A549 (cell line): ENCODE measurements around the gene ADARB2. TPM values are rescaled to one million over a fixed set of nuclear protein-coding genes. Genes with fewer than 3 reads are reported as not detected.

ENCODE experiments used
- ATAC-seq, 2 experiments: fragments of 200-7000 bp in 1 of 2; fragments of >200 bp in 1 of 2; cut with Nextera tagmentation in 1 of 2; cut with Tn5 transposase in 1 of 2; 3 replicates each; pipeline versions ENCODE4 v1.8.0 to v1.9.1; 2018 to 2020; ENCODE audit warnings: mild to moderate bottlenecking in 1 of 2, moderate library complexity in 1 of 2
- CTCF ChIA-PET: fragments of 300-600 bp; sonication (Branson Sonifier 250); formaldehyde crosslinking; extraction: SDS; loops from one replicate; lab custom pipeline; 2021; ENCODE audit warnings: antibody characterized with exemption, inconsistent platforms; lab: Yijun Ruan, JAX
- POLR2A ChIA-PET: fragments of 350-600 bp; formaldehyde crosslinking; extraction: SDS; loops from one replicate; lab custom pipeline; 2021; ENCODE audit warnings: antibody characterized with exemption, inconsistent platforms; lab: Yijun Ruan, JAX
- DNase-seq, 2 experiments: peaks; one replicate each; pipeline versions ENCODE4 v3.0.0 to v3.0.0-alpha.2; 2011 to 2016; ENCODE audit warnings: low read depth in 1 of 2, low spot score in 1 of 2
- FAIRE-seq: peaks from 2 replicates; lab custom pipeline; 2011; peaks lifted over from hg19 to GRCh38; lab: Jason Lieb, UNC
- H3K27ac ChIP-seq, 2 experiments: fragments of >200 bp; sonication (Bioruptor Twin); formaldehyde crosslinking; 3 replicates each; pipeline ENCODE4 v1.5.1; 2016 to 2017
- H3K4me1 ChIP-seq: fragments of >200 bp; sonication (Bioruptor Twin); formaldehyde crosslinking; 3 replicates; pipeline ENCODE4 v1.6.1; 2016
- H3K4me2 ChIP-seq: fragments of >200 bp; sonication (Bioruptor Twin); formaldehyde crosslinking; 3 replicates; pipeline ENCODE4 v1.6.1; 2016
- H3K4me3 ChIP-seq: fragments of >200 bp; sonication (Bioruptor Twin); formaldehyde crosslinking; 3 replicates; pipeline ENCODE4 v1.5.1; 2016
- H3K9me3 ChIP-seq: fragments of >200 bp; sonication (Bioruptor Twin); formaldehyde crosslinking; 3 replicates; pipeline ENCODE4 v1.6.1; 2016
- CBX2 ChIP-seq: fragments of 200-600 bp; sonication (generic); IDR thresholded peaks from 2 replicates; pipeline ENCODE4 v1.6.1; 2016; ENCODE audit warnings: low read depth, mild to moderate bottlenecking, borderline replicate concordance
- CBX8 ChIP-seq: fragments of 200-600 bp; sonication (generic); IDR thresholded peaks from 2 replicates; pipeline ENCODE4 v1.6.1; 2016
- CHD2 ChIP-seq: fragments of 150-350 bp; IDR thresholded peaks from 2 replicates; pipeline ENCODE4 v1.6.1; 2014; ENCODE audit warnings: low read length; ENCODE audit not compliant: partially characterized antibody
- ESRRA ChIP-seq: fragments of 150-350 bp; IDR thresholded peaks from 2 replicates; pipeline ENCODE4 v1.6.1; 2014; ENCODE audit warnings: mild to moderate bottlenecking, low read length, borderline replicate concordance
- FOXS1 ChIP-seq: fragments of 250-450 bp; sonication (Bioruptor Pico); IDR thresholded peaks from 2 replicates; pipeline ENCODE4 v1.5.0; 2020; ENCODE audit warnings: mild to moderate bottlenecking, moderate library complexity
- GATA3 ChIP-seq: IDR thresholded peaks from 2 replicates; pipeline ENCODE4 v1.6.1; 2012; ENCODE audit warnings: borderline replicate concordance
- HDAC2 ChIP-seq: fragments of 200-600 bp; sonication (generic); IDR thresholded peaks from 2 replicates; pipeline ENCODE4 v1.6.1; 2016
- HOXB13 ChIP-seq: fragments of 250-450 bp; sonication (Bioruptor Pico); IDR thresholded peaks from 2 replicates; pipeline ENCODE4 v1.5.0; 2020; ENCODE audit warnings: low read depth, mild to moderate bottlenecking, moderate library complexity
- MAZ ChIP-seq: fragments of 150-350 bp; IDR thresholded peaks from 2 replicates; pipeline ENCODE4 v1.6.1; 2014; ENCODE audit warnings: antibody characterized with exemption, low read depth, low read length, borderline replicate concordance
- MYC ChIP-seq: IDR thresholded peaks from 2 replicates; pipeline ENCODE4 v1.6.1; 2012; ENCODE audit warnings: mild to moderate bottlenecking, inconsistent platforms, low read length, improper control_type of control experiment, borderline replicate concordance
- NPAS2 ChIP-seq: fragments of 250-450 bp; sonication (Bioruptor Pico); IDR thresholded peaks from 2 replicates; pipeline ENCODE4 v1.8.0; 2022; ENCODE audit warnings: mild to moderate bottlenecking, moderate library complexity, borderline replicate concordance
- RARB ChIP-seq: fragments of 250-450 bp; sonication (Bioruptor Pico); IDR thresholded peaks from 2 replicates; pipeline ENCODE4 v1.8.0; 2021; ENCODE audit warnings: mild to moderate bottlenecking, moderate library complexity
- RFX5 ChIP-seq: fragments of 450-650 bp; IDR thresholded peaks from 2 replicates; pipeline ENCODE4 v1.7.1; 2014; ENCODE audit warnings: antibody characterized with exemption, mild to moderate bottlenecking, moderate library complexity
- SMC3 ChIP-seq: fragments of >200 bp; sonication (Bioruptor Twin); formaldehyde crosslinking; IDR thresholded peaks from 3 replicates; pipeline ENCODE4 v1.6.1; 2018; ENCODE audit warnings: inconsistent platforms
- SREBF2 ChIP-seq: fragments of 450-650 bp; IDR thresholded peaks from 2 replicates; pipeline ENCODE4 v1.6.1; 2014; ENCODE audit warnings: mild to moderate bottlenecking, moderate library complexity
- TFCP2L1 ChIP-seq: fragments of 250-450 bp; sonication (Bioruptor Pico); IDR thresholded peaks from 2 replicates; pipeline ENCODE4 v1.5.0; 2021; ENCODE audit warnings: mild to moderate bottlenecking
- WGBS: methylation state at CpG from one replicate; pipeline ENCODE4 v1.1.6; 2017; ENCODE audit errors: missing lambda C conversion rate; 5-methylcytosine and 5-hydroxymethylcytosine counted together
- polyA plus RNA-seq, 4 experiments: library from polyadenylated mRNA; depleted of rRNA in 3 of 4; stranded (reverse); fragments of >200 nt; fragmentation: RNase III in 1 of 4; extraction: RNeasy Plus Mini Kit Qiagen cat#74134 plus additional on column Dnase treatment in 1 of 4; gene quantifications; 2 replicates in 3 of 4; 3 replicates in 1 of 4; pipeline ENCODE4 v1.2.3, GENCODE V29; 2011 to 2017
- TF ChIP-seq, protein P1 (sequence below): fragments of >200 bp; sonication (Bioruptor Twin); formaldehyde crosslinking; IDR thresholded peaks from 2 replicates; pipeline ENCODE4 v1.6.1; 2016
- TF ChIP-seq, protein P2 (sequence below): IDR thresholded peaks from 2 replicates; pipeline ENCODE4 v1.6.1; 2012
- TF ChIP-seq, protein P3 (sequence below): fragments of >200 bp; sonication (Bioruptor Twin); formaldehyde crosslinking; IDR thresholded peaks from 3 replicates; pipeline ENCODE4 v1.6.1; 2016
- TF ChIP-seq, protein P4 (sequence below): IDR thresholded peaks from 2 replicates; pipeline ENCODE4 v1.6.1; 2012; ENCODE audit warnings: low read depth, borderline replicate concordance
- TF ChIP-seq, protein P5 (sequence below): fragments of 250-450 bp; sonication (Bioruptor Pico); IDR thresholded peaks from 2 replicates; pipeline ENCODE4 v1.5.0; 2021; ENCODE audit warnings: mild to moderate bottlenecking, moderate library complexity, borderline replicate concordance
- TF ChIP-seq, protein P6 (sequence below): fragments of 450-650 bp; IDR thresholded peaks from 2 replicates; pipeline ENCODE4 v1.6.1; 2014; ENCODE audit warnings: antibody characterized with exemption

Gene ADARB2
- polyA plus RNA-seq, 2 of the 4 experiments (the other 2 are of a cell fraction), result not detected

DNA sequence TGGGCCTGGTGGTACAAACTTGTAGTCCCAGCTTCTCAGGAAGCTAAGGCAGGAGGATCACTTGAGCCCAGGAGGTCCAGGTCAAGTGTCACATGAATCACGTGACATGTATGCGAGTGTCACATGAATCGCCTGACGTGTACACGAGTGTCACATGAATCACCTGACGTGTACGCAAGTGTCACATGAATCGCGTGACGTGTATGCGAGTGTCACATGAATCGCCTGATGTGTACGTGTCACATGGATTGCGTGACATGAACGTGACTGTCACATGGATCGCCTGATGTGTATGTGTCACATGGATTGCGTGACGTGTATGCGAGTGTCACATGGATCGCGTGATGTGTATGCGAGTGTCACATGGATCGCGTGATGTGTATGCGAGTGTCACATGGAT lies 9.5 kb upstream of the ADARB2 start:
- POLR2A ChIA-PET, result no interaction called here
- no peak overlapping the region for H3K27ac ChIP-seq

DNA sequence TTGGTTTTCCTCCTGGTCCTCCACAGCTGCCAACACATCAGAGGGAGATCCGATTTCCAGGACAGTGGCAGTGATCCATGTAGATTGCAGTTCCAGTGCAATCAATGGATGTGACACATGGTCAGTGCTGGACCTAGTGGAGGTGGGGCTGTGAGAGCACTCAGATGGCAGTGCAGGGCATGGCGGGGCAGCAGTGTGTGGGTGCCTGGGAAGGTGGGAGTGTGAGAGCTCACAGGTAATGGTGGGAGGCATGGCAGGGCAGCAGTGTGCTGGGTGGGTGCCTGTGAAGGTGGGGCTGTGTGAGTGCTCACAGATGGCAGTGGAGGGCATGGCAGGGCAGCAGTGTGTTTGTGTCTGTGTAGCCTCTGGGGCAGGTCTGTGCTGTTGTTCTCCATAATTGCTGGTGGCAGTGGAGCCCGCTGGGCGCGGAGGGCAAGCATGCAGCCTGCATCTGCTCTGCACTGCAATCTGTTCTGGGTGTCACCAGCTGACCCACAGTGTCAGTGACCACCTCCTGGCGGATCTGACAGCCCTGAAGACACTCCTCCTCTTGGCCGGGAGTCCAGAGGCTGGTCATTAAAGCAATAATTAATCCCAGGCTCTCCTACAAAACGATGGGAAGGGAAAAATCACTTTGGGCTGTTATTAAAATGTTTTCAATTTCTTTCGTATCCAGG lies 8.6 kb upstream of the ADARB2 start:
- no peaks in the 10 kb centered on the region for H3K4me1 ChIP-seq
- FAIRE-seq (no peak), ATAC-seq (no peak), DNase-seq (no peak)
- ChIA-PET POLR2A (no interaction called here), CTCF (no interaction called here)
- no peak overlapping the region for H3K27ac ChIP-seq
- TF ChIP-seq, protein P1, sequence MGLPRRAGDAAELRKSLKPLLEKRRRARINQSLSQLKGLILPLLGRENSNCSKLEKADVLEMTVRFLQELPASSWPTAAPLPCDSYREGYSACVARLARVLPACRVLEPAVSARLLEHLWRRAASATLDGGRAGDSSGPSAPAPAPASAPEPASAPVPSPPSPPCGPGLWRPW, result no peak
- TF ChIP-seq, protein P2, sequence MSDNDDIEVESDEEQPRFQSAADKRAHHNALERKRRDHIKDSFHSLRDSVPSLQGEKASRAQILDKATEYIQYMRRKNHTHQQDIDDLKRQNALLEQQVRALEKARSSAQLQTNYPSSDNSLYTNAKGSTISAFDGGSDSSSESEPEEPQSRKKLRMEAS, result no peak
- TF ChIP-seq HDAC2, result no peak
- TF ChIP-seq RFX5, result no peak
- TF ChIP-seq SMC3, result no peak
- no peak for TF ChIP-seq HOXB13 (CRISPR knock-in tag)
- TF ChIP-seq, protein P3, sequence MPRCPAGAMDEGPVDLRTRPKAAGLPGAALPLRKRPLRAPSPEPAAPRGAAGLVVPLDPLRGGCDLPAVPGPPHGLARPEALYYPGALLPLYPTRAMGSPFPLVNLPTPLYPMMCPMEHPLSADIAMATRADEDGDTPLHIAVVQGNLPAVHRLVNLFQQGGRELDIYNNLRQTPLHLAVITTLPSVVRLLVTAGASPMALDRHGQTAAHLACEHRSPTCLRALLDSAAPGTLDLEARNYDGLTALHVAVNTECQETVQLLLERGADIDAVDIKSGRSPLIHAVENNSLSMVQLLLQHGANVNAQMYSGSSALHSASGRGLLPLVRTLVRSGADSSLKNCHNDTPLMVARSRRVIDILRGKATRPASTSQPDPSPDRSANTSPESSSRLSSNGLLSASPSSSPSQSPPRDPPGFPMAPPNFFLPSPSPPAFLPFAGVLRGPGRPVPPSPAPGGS, result no peak
- no peak for TF ChIP-seq FOXS1
- TF ChIP-seq CHD2, result no peak
- no peak for TF ChIP-seq ESRRA
- TF ChIP-seq MAZ, result no peak
- TF ChIP-seq, protein P4, sequence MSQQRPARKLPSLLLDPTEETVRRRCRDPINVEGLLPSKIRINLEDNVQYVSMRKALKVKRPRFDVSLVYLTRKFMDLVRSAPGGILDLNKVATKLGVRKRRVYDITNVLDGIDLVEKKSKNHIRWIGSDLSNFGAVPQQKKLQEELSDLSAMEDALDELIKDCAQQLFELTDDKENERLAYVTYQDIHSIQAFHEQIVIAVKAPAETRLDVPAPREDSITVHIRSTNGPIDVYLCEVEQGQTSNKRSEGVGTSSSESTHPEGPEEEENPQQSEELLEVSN, result no peak
- TF ChIP-seq MYC, result no peak
- no peak for TF ChIP-seq RARB
- TF ChIP-seq NPAS2 (CRISPR knock-in tag), result no peak
- TF ChIP-seq, protein P5, sequence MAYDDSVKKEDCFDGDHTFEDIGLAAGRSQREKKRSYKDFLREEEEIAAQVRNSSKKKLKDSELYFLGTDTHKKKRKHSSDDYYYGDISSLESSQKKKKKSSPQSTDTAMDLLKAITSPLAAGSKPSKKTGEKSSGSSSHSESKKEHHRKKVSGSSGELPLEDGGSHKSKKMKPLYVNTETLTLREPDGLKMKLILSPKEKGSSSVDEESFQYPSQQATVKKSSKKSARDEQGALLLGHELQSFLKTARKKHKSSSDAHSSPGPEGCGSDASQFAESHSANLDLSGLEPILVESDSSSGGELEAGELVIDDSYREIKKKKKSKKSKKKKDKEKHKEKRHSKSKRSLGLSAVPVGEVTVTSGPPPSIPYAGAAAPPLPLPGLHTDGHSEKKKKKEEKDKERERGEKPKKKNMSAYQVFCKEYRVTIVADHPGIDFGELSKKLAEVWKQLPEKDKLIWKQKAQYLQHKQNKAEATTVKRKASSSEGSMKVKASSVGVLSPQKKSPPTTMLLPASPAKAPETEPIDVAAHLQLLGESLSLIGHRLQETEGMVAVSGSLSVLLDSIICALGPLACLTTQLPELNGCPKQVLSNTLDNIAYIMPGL (CRISPR knock-in tag), result no peak
- H3K4me3 ChIP-seq, result no peak overlapping the region
- H3K9me3 ChIP-seq, result 0 out of 3 replicates have a peak, but pooled peaks cover 4% of the 10 kb centered on the region
- H3K4me2 ChIP-seq, result no peak overlapping the region
- WGBS, result 33% methylated on average over 8 of the region's 9 CpGs

More for the DNA sequence above, 9.5 kb upstream of the ADARB2 start:
- no peak overlapping the region for H3K4me2 ChIP-seq
- no peak for DNase-seq
- CTCF ChIA-PET, result interaction anchor here (1.5 kb wide), 1 partner anchor 13 kb away, joined by 3 read pairs; no protein-coding TSS in a partner anchor
- no peak for ATAC-seq
- H3K4me1 ChIP-seq, result no peaks in the 10 kb centered on the region
- no peak for FAIRE-seq
- TF ChIP-seq, protein P6, sequence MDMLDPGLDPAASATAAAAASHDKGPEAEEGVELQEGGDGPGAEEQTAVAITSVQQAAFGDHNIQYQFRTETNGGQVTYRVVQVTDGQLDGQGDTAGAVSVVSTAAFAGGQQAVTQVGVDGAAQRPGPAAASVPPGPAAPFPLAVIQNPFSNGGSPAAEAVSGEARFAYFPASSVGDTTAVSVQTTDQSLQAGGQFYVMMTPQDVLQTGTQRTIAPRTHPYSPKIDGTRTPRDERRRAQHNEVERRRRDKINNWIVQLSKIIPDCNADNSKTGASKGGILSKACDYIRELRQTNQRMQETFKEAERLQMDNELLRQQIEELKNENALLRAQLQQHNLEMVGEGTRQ, result peak; percentile 67
- TF ChIP-seq SREBF2 (no peak), GATA3 (no peak), CBX8 (no peak), HDAC2 (no peak), CBX2 (no peak), TFCP2L1 (CRISPR knock-in tag) (no peak), HOXB13 (CRISPR knock-in tag) (no peak)
- TF ChIP-seq, protein P4, result no peak
- TF ChIP-seq, all 56 proteins: peak for 1
- Histone ChIP-seq H3K4me3 (no peak overlapping the region), H3K9me3 (0 out of 3 replicates have a peak, but pooled peaks cover 4% of the 10 kb centered on the region)
- 79% methylated on average over 25 of the region's 25 CpGs for WGBS
